ENCODE results near the gene R3HCC1L. TPM values are rescaled to one million over a fixed set of nuclear protein-coding genes. Genes with fewer than 3 reads are reported as not detected.
"Not testable (repeated sequence)": the region's sequence is repeated elsewhere in the genome, so short reads cannot be mapped to it uniquely, and the experiment has no call there.

Gene R3HCC1L
- polyA plus RNA-seq, 1 donor from 2014 or later = 12.8 TPM

DNA sequence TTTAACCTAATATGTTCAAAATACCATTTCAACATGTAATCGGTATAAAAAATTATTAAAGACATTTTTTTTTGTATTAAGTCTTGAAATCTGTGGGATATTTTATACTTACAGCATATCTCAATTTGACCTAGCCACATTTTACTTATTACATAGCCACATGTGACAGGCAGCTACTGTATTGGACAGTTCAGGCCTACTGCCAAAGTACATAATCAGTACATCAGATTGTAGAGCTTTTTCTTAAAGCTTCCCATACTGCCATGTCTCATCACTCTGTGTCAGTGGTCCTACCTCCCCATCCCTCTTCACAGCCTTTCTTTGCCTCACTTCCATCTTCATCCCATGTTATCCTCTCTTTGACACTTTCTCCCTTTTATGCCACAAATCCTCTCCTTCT is 90.5 kb downstream of the R3HCC1L start:
- Histone ChIP-seq H2AFZ (ENCODE audit: low read depth, low read length) (no peak overlapping the region), H3K9me3 (ENCODE audit: low read length) (no peaks in the 10 kb centered on the region), H3F3A (ENCODE audit: insufficient read depth, low read length, poor library complexity, severe bottlenecking) (no peaks in the 10 kb centered on the region), H3K27ac (ENCODE audit: low read length) (no peak overlapping the region), H3K4me3 (ENCODE audit: low read length) (no peak overlapping the region), H3K9me2 (ENCODE audit: insufficient read depth, low read length) (no peaks in the 10 kb centered on the region), H3K79me2 (replicated peaks; ENCODE audit: insufficient read depth, low read length) (no peaks in the 10 kb centered on the region), H4K20me1 (ENCODE audit: insufficient read depth) (no peaks in the 10 kb centered on the region), H3K27me3 (ENCODE audit: insufficient read depth, low read depth, low read length) (no peaks in the 10 kb centered on the region), H3K9ac (ENCODE audit: low read length) (no peak overlapping the region), H3K4me2 (ENCODE audit: low read length) (no peak overlapping the region), H3K36me3 (ENCODE audit: insufficient read depth, low read length) (no peaks in the 10 kb centered on the region)
- TF ChIP-seq TAF1 (IDR thresholded peaks at IDR 0.05; ENCODE audit: low read depth) = no peak

DNA sequence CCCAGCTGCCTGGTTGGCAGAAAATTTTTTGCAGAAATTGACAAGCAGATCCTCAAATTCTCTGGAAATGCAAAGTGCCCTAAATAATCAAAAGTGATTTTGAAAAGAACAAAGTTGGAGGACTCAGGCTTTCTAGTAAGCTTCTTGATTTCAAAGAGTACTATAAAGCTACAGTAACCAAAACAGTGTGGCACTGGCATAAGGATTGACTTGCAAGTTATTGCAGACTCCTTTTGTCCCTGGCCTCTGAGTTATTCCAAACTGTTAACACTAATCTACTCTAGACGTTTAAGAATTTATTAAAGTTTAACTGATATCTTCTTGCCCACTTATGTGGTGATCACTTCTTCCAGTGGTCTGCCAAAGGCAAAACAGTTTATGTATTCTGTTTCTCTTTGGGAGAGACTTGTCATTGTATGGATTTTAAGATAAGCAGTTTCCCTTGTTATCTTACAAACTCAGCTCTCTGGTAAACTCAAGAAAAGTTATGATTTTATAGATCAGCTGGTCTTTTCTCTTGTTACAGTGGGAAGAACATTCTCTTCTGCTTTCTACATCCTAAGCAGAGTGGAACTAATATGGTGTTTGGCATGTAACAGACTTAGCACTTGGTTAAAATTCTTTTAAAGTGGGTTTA is 92.2 kb downstream of the R3HCC1L start:
- no peaks in the 10 kb centered on the region for H3K9me3 ChIP-seq (ENCODE audit: low read length)
- H3F3A ChIP-seq (ENCODE audit: insufficient read depth, low read length, poor library complexity, severe bottlenecking) = no peaks in the 10 kb centered on the region
- H3K4me2 ChIP-seq (ENCODE audit: low read length) = no peak overlapping the region
- H3K27me3 ChIP-seq (ENCODE audit: insufficient read depth, low read depth, low read length) = no peaks in the 10 kb centered on the region
- no peaks in the 10 kb centered on the region for H3K79me2 ChIP-seq (replicated peaks; ENCODE audit: insufficient read depth, low read length)
- H3K27ac ChIP-seq (ENCODE audit: low read length) = no peak overlapping the region
- no peaks in the 10 kb centered on the region for H3K36me3 ChIP-seq (ENCODE audit: insufficient read depth, low read length)
- H4K20me1 ChIP-seq (ENCODE audit: insufficient read depth) = no peaks in the 10 kb centered on the region
- H3K9ac ChIP-seq (ENCODE audit: low read length) = no peak overlapping the region
- no peak overlapping the region for H3K4me3 ChIP-seq (ENCODE audit: low read length)
- H3K9me2 ChIP-seq (ENCODE audit: insufficient read depth, low read length) = no peaks in the 10 kb centered on the region
- TF ChIP-seq REST (IDR thresholded peaks at IDR 0.05; ENCODE audit: borderline replicate concordance) = no peak
- TF ChIP-seq POLR2AphosphoS5 (IDR thresholded peaks at IDR 0.05) = no peak
- TF ChIP-seq MXI1 (conservative IDR thresholded peaks at IDR 0.05; ENCODE audit: poor library complexity, severe bottlenecking) = no peak
- no peak for TF ChIP-seq SMC3 (conservative IDR thresholded peaks at IDR 0.05; ENCODE audit: poor library complexity)
- TF ChIP-seq RAD21 (conservative IDR thresholded peaks at IDR 0.05) = no peak
- no peak for TF ChIP-seq EP300 (conservative IDR thresholded peaks at IDR 0.05; ENCODE audit: poor library complexity, severe bottlenecking)
- no peak for TF ChIP-seq EZH2 (IDR thresholded peaks at IDR 0.05; ENCODE audit: borderline replicate concordance, insufficient read depth, low read length, poor library complexity, severe bottlenecking)
- H2AFZ ChIP-seq (ENCODE audit: low read depth, low read length) = no peak overlapping the region

DNA sequence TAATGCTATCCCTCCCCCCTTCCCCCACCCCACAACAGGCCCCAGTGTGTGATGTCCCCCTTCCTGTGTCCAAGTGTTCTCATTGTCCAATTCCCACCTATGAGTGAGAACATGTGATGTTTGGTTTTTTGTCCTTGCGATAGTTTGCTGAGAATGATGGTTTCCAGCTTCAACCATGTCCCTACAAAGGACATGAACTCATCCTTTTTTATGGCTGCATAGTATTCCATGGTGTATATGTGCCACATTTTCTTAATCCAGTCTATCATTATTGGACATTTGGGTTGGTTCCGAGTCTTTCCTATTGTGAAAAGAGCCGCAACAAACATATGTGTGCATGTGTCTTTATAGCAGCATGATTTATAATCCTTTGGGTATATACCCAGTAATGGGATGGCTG is 93.3 kb downstream of the R3HCC1L start:
- not testable (repeated sequence) for H3K4me3 ChIP-seq (ENCODE audit: low read length); H3F3A ChIP-seq (ENCODE audit: insufficient read depth, low read length, poor library complexity, severe bottlenecking); H3K9me3 ChIP-seq (ENCODE audit: low read length); H2AFZ ChIP-seq (ENCODE audit: low read depth, low read length); H4K20me1 ChIP-seq (ENCODE audit: insufficient read depth); H3K36me3 ChIP-seq (ENCODE audit: insufficient read depth, low read length); H3K4me2 ChIP-seq (ENCODE audit: low read length); H3K9me2 ChIP-seq (ENCODE audit: insufficient read depth, low read length); H3K27me3 ChIP-seq (ENCODE audit: insufficient read depth, low read depth, low read length); H3K79me2 ChIP-seq (replicated peaks; ENCODE audit: insufficient read depth, low read length); H3K27ac ChIP-seq (ENCODE audit: low read length); H3K9ac ChIP-seq (ENCODE audit: low read length)

- not testable (repeated sequence) for H3K4me2 ChIP-seq (ENCODE audit: low read length); H3K9ac ChIP-seq (ENCODE audit: low read length); H3F3A ChIP-seq (ENCODE audit: insufficient read depth, low read length, poor library complexity, severe bottlenecking); H3K36me3 ChIP-seq (ENCODE audit: insufficient read depth, low read length); H3K9me3 ChIP-seq (ENCODE audit: low read length); H4K20me1 ChIP-seq (ENCODE audit: insufficient read depth); H3K79me2 ChIP-seq (replicated peaks; ENCODE audit: insufficient read depth, low read length); H3K4me3 ChIP-seq (ENCODE audit: low read length); H3K27ac ChIP-seq (ENCODE audit: low read length); H2AFZ ChIP-seq (ENCODE audit: low read depth, low read length); H3K9me2 ChIP-seq (ENCODE audit: insufficient read depth, low read length); H3K27me3 ChIP-seq (ENCODE audit: insufficient read depth, low read depth, low read length)
Observed at GRCh38 chr10:98228266-98228665, 93.8 kb downstream of the R3HCC1L start.

Data from neural cell (in vitro differentiated cells).